GM18498 (cell line): ENCODE data around the gene ITGA3.
"Not testable (repeated sequence)": the region's sequence is repeated elsewhere in the genome, so short reads cannot be mapped to it uniquely, and the experiment has no call there.

Source experiments
- ATAC-seq: cut with Tn5 transposase; IDR thresholded peaks from one replicate; pipeline ENCODE4 v1.9.1; 2021; ENCODE audit warnings: mild to moderate bottlenecking, moderate library complexity; ENCODE audit not compliant: unreplicated experiment

Gene ITGA3

GRCh38 chr17:50034498-50035364, 21.2 kb upstream of the ITGA3 start:
- ATAC-seq: no peak

- ATAC-seq: no peak
Observed at GRCh38 chr17:50035421-50035879, 20.5 kb upstream of the ITGA3 start.

- ATAC-seq: no peak
Observed at GRCh38 chr17:50035945-50036344, 20.0 kb upstream of the ITGA3 start.

GRCh38 chr17:50036455-50037261, 19.3 kb upstream of the ITGA3 start:
- no peak for ATAC-seq

GRCh38 chr17:50037321-50038107, 18.4 kb upstream of the ITGA3 start:
- no peak for ATAC-seq

GRCh38 chr17:50039058-50039457, 16.9 kb upstream of the ITGA3 start:
- ATAC-seq: no peak

- ATAC-seq: not testable (repeated sequence)
Observed at GRCh38 chr17:50040496-50040895, 15.4 kb upstream of the ITGA3 start.

- no peak for ATAC-seq
Observed at GRCh38 chr17:50042211-50042610, 13.7 kb upstream of the ITGA3 start.

- no peak for ATAC-seq
Observed at GRCh38 chr17:50043290-50044148, 12.4 kb upstream of the ITGA3 start.

GRCh38 chr17:50044483-50044882, 11.4 kb upstream of the ITGA3 start:
- ATAC-seq: no peak

- ATAC-seq: no peak
Observed at GRCh38 chr17:50045154-50045553, 10.8 kb upstream of the ITGA3 start.

- ATAC-seq: no peak
Observed at GRCh38 chr17:50046179-50046578, 9.7 kb upstream of the ITGA3 start.

GRCh38 chr17:50046667-50047066, 9.2 kb upstream of the ITGA3 start:
- no peak for ATAC-seq

- ATAC-seq: no peak
Observed at GRCh38 chr17:50047083-50047482, 8.8 kb upstream of the ITGA3 start.

GRCh38 chr17:50047488-50048126, 8.3 kb upstream of the ITGA3 start:
- no peak for ATAC-seq

- no peak for ATAC-seq
Observed at GRCh38 chr17:50048146-50048720, 7.7 kb upstream of the ITGA3 start.

- no peak for ATAC-seq
Observed at GRCh38 chr17:50048988-50049387, 6.9 kb upstream of the ITGA3 start.

- ATAC-seq: no peak
Observed at GRCh38 chr17:50049636-50050035, 6.3 kb upstream of the ITGA3 start.

GRCh38 chr17:50050431-50051032, 5.4 kb upstream of the ITGA3 start:
- no peak for ATAC-seq
